GM21737 (cell line): ENCODE data around the gene MAP1LC3C.

Experiments
- ATAC-seq: cut with Tn5 transposase; IDR thresholded peaks from one replicate; pipeline ENCODE4 v1.9.1; 2021; ENCODE audit warnings: mild to moderate bottlenecking, moderate library complexity; ENCODE audit not compliant: unreplicated experiment

MAP1LC3C gene

DNA sequence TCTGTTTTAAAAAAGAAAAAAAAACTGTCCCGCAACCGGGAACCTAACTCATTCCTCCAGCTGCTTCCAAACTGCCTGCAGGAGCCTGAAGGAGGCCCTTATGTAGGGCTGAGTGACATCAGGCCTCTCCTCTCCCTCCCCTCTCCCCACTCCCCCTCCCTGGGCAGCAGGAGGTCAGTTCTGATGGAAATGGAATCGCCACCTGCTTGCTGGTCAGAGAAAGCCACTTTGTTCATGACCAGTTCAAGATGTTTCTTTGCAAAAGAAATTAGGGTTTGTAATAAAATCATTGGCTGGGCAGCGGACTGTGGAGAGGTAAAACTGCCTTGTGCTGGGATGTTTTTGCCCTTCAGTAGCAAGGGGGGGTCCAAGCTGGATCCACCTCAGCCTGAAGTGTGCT lies at the start of gene MAP1LC3C:
Gene MAP1LC3C (minus strand): TSS at position 73 of the 400 bp plus-strand sequence. CDS start 90 bp downstream, outside the sequence.
- ATAC-seq: no peak

DNA sequence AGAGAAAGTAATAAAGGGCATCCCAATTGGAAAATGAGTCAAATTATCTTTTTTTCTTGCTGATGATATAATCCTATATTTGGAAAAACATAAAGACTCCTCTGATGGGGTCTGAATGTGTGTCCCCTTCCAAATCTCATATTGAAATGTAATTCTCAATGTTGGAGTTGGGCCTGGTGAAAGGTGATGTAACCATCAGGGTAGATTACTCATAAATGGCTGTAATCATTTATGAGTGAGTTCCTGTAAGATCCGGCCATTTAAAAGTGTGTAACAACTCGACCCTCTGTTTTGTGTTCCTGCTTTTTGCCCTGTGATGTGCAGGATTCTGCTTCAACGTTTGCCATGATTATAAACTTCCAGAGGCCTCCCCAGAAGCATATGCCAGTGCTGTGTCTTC lies 44.3 kb upstream of the MAP1LC3C start:
- ATAC-seq: no peak

DNA sequence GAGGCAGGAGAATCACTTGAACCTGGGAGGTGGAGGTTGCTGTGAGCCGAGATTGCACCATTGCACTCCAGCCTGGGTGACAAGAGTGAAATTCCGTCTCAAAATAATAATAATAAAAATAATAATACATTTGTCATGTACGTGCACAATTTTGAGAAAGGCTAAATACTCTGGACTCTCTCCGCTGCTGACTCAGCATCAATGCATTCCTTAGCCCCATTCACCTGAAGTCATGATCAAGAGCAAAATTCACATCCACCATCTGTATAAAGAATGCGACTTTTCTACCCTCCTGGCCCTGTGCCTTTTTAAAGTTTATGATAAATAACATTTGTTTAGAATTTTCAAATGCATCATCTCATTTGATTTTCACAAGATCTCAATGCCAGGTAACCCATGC lies 35.5 kb upstream of the MAP1LC3C start:
- ATAC-seq: no peak

DNA sequence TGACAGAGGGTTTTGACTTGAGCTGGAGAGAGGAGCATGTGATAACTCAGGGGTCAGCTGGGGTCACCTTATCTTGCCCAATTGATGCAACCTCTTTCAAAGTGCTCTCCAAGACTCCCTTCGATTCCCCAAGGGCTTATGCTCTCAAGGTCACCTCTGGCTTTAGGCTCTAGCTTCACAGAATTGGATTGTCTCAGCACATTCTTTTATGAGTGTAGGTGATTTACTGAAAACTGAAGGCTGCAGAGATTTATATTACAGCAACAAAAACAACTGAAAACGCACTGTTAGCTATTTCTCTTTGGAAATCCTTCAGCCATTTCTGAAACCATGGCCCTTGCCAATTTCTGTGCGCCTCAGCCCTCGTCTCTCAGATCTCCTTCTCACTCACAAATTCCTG lies 34.5 kb upstream of the MAP1LC3C start:
- no peak for ATAC-seq

DNA sequence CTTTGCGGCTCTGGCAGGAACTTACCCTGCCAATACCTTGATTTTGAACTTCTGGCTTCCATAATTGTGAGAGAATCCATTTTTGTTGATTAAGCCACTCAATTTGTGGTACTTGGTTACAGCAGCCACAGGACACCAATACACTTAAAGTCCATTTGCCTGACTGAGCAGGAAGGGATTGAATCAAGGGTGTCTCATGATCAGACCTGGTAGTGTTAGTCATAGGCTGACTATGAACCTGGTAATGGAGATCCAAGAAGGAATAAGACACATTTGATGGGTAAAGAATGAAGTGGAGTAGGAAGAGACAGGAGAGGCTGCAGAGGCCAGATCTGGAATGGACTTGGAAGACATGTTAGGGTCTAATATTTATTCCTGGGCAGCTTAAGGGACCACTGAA lies 31.2 kb upstream of the MAP1LC3C start:
- ATAC-seq: no peak

DNA sequence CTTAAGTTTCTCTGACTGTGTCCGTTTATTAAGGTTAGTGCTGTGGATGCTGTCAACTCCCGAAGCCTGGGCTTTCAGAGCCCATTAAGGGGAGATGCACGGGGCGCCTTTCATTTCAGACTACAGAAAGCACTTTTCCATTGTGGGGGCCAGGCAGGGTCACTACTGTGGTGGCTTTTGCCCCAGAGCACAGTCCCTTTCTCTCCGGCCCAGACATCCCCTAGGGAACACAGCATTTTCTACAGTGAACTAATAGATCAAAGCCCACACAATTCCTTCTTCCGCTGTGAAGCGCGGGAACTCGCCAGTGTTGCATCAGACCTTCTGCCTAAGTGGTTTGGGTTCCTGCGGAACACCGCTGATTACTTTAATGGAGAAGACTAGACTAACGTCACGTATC lies 26.8 kb upstream of the MAP1LC3C start:
- ATAC-seq: no peak

DNA sequence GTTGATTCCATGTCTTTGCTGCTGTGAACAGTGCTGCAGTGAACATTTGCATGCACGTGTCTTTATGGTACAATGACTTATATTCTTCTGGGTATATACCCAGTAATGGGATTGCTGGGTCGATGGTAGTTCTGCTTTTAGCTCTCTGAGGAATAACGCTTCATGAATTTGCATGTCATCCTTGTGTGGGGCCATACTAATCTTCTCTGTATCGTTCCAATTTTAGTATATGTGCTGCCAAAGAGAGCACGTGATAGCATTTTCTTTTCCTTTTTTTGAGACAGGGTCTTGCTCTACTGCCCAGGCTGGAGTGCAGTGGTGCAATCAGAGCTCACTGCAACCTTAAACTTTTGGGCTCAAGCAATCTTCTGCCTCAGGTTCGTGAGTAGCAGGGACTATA lies 24.9 kb upstream of the MAP1LC3C start:
- ATAC-seq: no peak

DNA sequence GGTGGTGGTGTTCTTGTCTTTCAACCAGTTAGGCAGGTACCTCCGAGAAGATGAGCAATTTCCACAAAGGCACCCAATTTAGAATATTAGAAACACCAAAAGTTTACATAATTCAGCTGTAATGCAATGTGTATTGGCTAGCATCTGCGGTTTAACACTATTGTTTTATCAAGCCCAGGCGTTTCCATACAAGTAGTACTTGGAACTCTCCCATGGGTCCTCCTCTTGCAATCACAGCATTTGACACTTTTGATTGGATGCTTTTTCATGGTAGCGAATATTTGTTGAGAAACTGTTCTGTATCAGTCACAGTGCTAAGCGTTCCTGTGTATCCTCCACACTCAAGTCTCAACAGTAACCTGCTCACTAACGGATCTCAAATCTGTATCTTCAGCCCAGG lies 20.1 kb upstream of the MAP1LC3C start:
- no peak for ATAC-seq

DNA sequence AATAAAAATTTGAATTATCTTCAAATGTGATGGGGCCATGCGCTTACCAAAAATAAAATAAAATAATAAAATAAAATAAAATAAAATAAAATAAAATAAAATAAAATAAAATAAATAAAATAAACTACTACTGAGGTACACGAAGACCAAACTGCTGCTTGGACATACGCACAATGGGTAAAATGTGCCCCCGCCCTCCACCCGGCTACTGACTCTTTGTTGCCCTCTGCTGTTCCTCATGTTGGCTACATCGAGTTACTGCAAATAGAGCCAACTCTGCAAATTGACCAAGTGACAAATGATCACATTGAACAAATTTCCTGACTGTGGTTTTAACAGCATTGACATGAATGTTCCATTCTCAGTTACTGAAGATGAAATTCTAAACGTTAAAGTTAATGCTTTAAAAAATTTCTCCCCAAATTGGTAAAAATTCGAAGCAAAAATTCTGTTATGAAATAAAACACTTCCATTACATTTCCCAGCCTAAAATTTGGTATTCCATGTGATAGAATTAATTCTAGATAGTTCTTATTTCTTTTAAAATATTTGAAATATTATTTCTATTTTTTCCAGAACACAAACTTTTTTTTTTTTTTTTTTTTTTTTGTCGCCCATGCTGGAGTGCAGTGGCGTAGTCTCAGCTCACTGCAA lies 18.8 kb upstream of the MAP1LC3C start:
- peak; percentile 80 for ATAC-seq

DNA sequence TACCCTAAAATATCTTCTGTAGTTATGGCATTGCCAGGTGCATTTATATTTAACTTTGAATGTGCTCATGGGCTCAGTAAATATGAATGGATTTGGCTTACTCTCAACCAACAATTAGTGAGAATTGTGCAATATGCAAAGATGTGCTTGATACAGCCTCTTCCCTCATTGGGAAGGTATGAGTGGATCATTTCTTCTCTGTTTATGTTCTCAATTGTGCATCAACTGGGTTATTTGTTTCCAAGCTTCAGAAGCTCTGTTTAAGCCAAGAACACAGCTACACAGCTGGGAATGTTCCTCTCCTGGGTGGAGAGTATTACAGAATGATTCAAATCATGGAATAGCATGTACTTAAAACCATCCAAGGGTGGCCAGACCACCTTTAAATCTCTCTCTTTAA lies 17.6 kb upstream of the MAP1LC3C start:
- no peak for ATAC-seq

DNA sequence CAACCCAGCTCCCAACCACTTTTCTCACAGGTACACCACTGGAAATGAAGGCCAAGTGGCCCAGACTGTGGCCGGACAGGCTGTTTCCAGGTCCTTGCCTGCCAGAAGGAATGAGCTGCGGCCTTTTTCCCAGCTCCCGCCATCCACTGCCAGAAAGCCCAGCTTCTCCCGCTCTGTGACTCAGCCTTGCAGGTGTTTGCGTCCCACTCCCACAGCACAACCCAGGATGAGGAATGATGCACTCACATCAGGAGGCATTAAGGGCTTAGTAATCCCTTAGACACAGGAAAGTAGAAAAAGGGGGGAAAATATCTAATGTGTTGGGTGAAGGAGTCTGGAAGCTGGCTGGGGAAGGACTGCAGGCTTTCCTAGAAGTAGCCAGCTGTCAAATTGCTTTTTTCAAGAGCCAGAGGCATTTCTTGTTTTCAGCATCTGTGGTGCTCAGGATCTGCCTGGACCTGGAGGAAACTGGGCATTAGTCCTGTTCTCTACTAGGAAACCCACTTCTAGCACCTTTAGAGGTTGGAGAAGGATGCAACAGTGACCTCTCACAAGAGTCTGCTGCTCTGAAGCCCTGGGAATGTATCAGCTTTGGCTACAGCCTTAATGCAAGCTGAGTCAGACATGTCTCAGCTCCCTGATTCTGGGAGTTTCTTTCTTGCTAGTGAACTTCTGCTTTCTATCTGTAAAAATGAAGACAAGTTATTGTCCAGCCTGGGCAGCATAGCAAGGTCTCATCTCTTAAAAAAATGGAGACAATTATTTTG lies 13.2 kb upstream of the MAP1LC3C start:
- no peak for ATAC-seq

DNA sequence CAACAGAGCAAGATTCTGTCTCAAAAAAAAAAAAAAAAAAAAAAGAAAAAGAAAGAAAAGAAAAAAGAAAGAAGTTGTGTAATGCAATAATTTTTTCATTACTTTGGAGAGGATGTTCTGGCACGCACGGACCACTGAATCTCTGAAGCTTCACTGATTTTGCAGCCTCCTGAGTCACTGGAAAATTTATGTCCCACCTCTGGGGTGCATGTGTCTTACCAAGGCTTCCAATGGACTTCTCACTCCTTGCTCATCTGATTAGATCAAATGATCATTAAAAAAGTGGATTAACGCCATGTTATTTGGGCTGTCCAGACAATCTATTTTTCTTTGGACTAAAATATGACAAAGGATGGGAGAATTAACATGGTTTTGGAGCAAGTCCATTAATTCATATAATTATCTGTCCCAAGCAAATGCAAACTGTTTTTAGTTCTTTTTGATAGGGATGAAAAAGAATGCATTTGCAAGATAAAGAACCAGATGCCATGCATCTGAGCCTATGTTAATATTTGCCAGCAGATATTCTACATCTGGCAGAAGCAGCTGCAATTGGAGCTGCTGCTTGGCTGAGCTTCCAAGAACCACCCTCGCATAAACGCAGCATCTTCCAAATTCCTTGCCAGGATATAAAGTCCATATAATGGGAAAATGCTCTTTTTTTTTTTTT lies 10.1 kb upstream of the MAP1LC3C start:
- ATAC-seq: no peak

DNA sequence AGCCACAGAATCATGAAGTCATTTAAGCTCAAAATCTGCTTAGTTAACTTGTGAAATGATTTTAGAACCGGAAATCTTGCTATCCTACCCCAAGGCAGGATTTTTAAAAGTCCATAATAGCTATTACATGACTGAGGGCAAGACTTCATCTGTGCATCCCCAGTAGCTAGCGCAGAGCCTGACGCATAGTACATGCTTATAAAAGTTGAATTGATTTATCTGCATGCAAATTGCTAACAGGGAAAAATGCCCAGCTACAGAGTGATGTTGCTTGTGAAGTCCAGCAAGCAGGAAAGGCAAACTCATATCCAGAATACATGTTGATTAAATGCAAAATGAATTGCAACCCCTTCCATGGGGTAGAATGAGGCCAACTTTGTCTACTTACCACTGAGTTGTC lies 8.1 kb upstream of the MAP1LC3C start:
- ATAC-seq: no peak

DNA sequence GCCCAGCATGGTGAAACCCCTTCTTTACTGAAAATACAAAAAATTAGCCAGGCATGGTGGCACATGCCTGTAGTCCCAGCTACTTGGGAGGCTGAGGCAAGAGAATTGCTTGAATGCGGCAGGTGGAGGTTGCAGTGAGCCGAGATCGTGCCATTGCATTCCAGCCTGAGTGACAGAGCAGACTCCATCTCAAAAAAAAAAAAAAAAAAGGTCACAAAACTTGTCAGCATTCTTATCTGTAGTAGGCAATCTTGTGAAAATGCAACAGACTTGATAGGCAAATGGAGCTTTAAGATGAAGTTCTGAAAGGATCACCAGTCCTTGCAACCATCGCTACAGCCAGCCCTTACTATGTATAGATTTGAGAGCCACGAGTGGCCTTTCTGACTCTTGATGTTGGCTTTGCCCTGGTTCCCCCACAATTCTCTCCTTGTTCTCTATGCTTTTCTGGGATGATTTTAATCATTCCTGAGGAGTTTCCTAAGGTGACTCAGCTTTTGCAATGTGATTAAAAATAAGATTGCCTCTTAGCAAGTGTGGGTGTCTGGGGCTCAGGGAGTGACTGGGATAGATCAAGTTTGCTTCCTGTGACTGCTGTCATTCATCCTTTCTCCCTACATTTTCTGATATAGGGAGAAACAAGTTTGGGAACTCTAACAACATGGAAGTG lies 7.1 kb upstream of the MAP1LC3C start:
- ATAC-seq: no peak

DNA sequence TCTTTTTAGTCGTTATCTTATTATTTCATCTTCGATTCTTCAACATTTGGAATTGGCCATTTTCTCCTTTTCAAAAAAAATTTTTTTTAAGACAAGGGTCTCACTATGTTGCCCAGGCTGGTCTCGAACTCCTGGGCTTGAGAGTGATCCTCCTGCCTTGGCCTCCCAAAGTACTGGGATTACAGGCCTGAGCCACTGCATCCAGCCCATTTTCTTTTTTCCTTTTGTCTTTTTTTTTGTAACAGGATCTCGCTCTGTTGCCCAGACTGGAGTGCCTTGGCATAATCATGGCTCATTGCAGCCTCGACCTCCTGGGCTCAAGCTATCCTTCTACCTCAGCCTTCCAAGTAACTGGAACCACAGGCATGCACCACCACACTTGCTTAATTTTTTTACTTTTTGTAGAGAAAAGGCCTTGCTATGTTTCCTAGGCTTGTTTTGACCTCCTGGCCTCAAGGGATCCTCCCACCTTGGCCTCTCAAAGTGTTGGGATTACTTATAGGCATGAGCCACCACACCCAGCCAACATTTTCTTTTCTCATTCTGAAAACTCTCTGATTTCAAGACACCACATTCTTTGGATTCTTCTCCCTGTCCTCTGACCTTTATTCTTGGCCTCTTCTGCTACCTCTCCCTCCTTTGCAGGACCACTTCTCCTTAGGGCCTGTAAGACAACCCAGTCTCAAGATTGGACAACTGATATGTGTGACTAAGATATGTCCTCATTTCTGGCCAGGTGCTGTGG lies 6.0 kb upstream of the MAP1LC3C start:
- no peak for ATAC-seq

DNA sequence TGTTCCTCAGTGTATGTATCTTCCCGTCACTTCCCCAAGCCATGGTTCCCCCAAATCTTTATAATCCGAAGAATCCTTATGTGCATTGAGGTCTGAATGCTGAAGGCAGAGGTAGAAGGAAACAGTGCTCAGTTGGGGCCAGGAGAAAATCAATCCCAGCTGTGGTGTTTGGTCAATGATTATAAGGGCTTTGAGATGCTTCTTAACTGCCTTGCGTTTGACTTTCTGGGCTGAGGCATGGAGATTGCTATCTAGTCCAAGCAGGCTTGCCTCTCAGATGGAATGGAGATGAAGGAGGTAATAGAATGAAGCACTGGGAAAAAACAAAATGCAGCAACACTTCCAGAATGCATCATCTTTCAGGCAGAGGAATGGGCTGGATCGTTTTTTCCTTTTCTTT lies 3.6 kb upstream of the MAP1LC3C start:
- no peak for ATAC-seq

DNA sequence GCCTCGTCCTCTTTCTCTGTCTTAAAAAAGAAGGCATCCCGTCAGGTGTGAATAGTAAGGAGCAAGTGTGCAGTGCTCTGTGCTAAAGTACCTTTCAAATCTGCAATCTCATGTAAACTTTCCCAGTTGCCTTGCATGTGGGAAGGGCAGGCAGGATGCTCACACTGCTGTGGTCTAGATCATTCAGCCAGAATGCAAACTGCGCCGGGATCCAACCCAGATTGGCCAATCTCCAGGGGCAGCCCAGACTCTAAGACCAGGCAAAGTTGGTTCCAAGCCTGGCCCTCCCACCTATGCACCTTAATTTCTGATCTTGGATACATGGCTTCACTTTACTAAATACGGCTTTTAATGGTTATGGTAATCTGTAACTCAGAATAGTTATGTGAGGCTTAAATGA lies 3.2 kb upstream of the MAP1LC3C start:
- ATAC-seq: no peak

DNA sequence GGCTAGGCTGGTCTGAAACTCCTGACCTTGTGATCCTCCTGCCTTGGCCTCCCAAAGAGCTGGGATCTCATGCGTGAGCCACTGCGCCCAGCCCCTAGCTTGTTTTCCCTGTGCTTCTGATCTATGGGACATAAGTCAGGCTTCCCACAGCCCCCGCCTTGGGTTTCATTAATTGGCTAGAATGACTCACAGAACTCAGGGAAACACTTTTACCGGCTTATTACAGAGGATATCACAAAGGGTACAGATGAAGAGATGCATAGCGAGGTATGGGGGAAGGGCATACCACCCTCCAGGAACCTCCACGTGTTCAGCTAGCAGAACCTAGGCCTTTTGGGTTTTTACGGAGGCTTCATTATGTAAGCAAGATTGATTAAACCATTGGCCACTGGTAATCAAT lies 1.5 kb upstream of the MAP1LC3C start:
- ATAC-seq: no peak

DNA sequence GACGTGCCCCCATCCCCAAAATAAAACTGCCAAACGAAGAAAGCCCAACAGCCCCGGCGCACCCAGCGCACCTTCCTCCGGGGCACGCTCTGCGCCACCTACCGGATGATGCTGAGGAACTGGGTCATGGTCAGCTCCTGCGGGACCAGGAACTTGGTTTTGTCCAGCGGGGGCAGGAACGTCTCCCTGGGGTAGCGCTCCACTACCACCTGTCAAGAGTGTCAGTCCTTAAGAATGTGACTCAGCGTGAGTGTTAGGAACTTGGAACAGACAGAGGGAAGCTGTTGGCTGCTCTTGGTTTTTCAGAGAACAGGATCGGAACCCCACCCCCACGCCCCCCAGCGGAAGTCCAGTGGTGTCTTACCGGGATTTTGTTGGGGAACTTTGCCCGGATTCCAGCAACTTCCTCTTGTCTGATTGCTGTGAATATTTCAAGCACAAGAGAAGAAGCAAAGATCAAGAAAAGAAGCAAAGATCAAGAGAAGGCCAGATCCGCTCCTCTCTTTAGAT lies 431 bp downstream of the MAP1LC3C start:
- peak; percentile 80 for ATAC-seq

DNA sequence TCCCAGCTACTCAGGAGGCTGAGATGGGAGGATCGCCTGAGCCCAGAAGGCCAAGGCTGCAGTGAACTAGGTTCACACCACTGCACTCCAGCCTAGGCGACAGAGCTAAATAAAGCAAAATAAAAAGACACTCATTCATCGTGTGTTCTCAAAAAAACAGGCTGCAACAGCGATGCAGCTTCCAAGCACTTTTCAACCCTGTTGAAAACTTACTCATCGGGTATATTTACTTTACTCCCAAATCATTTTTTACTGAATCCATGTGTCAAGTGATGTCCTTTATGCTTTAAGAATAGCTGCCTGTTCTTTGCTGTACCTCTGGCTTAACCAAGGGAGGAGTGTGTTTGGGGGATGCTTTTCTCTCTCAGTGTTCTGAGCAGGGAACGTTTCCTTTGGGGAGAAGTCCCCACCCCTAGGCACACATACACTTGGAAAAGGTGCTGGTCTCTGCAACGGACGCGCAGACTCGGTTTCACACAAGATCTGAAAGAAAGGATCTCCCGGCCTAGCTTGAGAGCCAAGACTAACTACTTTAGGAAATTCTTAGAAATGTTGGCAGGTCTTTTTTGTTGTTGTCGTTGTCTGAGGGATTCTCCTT lies 1.4 kb downstream of the MAP1LC3C start:
- ATAC-seq: no peak
